GM23338 (cell line): ENCODE measurements around the gene PTK6.

Experiments used
- CREB1 ChIP-seq: fragments of 250-450 bp; sonication (Bioruptor Pico); IDR thresholded peaks from 2 replicates; pipeline ENCODE4 v1.5.0; 2020; ENCODE audit warnings: low read depth, mild to moderate bottlenecking, moderate library complexity
- EZH2 ChIP-seq: fragments of 200-600 bp; sonication (generic); IDR thresholded peaks from one replicate; pipeline ENCODE4 v1.8.0; 2017; ENCODE audit warnings: antibody characterized with exemption, mild to moderate bottlenecking, low read depth; ENCODE audit not compliant: unreplicated experiment
- EZH2phosphoT487 ChIP-seq: fragments of 200-600 bp; sonication (generic); IDR thresholded peaks from one replicate; pipeline ENCODE4 v1.8.1; 2018; ENCODE audit warnings: antibody characterized with exemption; ENCODE audit not compliant: unreplicated experiment
- JUNB ChIP-seq: IDR thresholded peaks from one replicate; pipeline ENCODE4 v1.6.1; 2016; ENCODE audit warnings: antibody characterized with exemption; ENCODE audit not compliant: unreplicated experiment
- NANOG ChIP-seq: IDR thresholded peaks from 2 replicates; pipeline ENCODE4 v1.6.1; 2016; ENCODE audit warnings: antibody characterized with exemption, borderline replicate concordance
- POLR2AphosphoS5 ChIP-seq: IDR thresholded peaks from 2 replicates; pipeline ENCODE4 v1.6.1; 2016; ENCODE audit warnings: antibody characterized with exemption, low read depth
- STAT1 ChIP-seq: IDR thresholded peaks from one replicate; pipeline ENCODE4 v1.6.1; 2016; ENCODE audit warnings: antibody characterized with exemption; ENCODE audit not compliant: unreplicated experiment
- ZNF114 ChIP-seq: fragments of 250-450 bp; sonication (Bioruptor Pico); IDR thresholded peaks from 2 replicates; pipeline ENCODE4 v1.5.0; 2020; ENCODE audit warnings: mild to moderate bottlenecking, moderate library complexity
- ZNF331 ChIP-seq: fragments of 250-450 bp; sonication (Bioruptor Pico); IDR thresholded peaks from 2 replicates; pipeline ENCODE4 v1.5.0; 2020; ENCODE audit warnings: low read depth, mild to moderate bottlenecking, moderate library complexity
- TF ChIP-seq, protein P1 (sequence below), 2 experiments: fragments of 200-600 bp in 1 of 2; sonication (generic) in 1 of 2; conservative IDR thresholded peaks; 2 replicates each; pipeline versions ENCODE4 v1.5.1 to v1.6.1; 2016 to 2017; ENCODE audit warnings: antibody characterized with exemption in 2 of 2, low read depth in 2 of 2, mild to moderate bottlenecking in 2 of 2, moderate library complexity in 1 of 2
- TF ChIP-seq, protein P2 (sequence below): IDR thresholded peaks from one replicate; pipeline ENCODE4 v1.6.1; 2018; ENCODE audit warnings: antibody characterized with exemption; ENCODE audit not compliant: unreplicated experiment
- TF ChIP-seq, protein P3 (sequence below): IDR thresholded peaks from 2 replicates; pipeline ENCODE4 v1.6.1; 2016; ENCODE audit warnings: antibody characterized with exemption
- TF ChIP-seq, protein P4 (sequence below): fragments of 250-450 bp; sonication (Bioruptor Pico); IDR thresholded peaks from 2 replicates; pipeline ENCODE4 v1.5.0; 2020; ENCODE audit warnings: mild to moderate bottlenecking, moderate library complexity

DNA sequence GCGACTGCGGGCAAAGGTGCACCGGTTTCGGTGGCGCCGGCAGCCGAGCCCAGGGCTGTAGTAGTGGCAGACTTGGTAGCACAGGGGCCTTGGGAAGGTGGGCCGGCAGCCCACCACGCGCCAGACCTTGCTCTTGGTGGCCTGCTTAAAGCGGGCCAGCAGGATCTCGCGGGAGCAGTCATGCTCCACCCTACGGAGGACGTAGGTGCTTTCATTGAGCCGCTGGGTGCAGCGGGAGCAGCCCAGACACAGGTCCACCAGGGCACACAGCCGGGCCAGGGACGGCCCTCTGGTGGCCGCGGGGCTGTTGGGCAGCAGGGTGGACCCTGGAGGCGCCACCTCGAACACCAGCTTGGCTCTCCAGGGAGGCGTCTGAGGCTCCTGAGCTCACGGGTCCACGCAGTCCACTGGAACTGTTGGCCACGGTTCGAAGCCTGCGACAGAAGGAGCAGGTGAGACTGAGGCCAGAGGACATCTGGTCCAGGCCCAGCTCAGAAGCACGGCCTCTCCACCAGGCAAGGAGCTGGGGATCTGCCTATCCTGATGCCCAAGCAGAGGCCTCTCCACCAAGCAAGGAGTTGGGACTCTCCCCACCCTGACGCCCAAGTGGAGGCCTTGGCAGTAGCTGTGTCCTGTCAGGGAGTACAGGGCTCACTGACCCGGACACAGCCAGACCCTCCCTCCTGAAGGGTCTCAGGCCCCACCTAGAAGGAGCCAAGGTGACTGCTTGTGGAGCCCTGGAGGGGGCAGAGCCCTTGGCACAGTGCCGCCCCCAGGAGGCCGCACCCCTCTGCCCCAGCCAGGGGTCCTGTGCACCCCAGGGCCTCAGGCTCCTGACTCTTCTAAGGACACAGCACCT, 35.8 kb upstream of the PTK6 start:
- TF ChIP-seq, protein P1, sequence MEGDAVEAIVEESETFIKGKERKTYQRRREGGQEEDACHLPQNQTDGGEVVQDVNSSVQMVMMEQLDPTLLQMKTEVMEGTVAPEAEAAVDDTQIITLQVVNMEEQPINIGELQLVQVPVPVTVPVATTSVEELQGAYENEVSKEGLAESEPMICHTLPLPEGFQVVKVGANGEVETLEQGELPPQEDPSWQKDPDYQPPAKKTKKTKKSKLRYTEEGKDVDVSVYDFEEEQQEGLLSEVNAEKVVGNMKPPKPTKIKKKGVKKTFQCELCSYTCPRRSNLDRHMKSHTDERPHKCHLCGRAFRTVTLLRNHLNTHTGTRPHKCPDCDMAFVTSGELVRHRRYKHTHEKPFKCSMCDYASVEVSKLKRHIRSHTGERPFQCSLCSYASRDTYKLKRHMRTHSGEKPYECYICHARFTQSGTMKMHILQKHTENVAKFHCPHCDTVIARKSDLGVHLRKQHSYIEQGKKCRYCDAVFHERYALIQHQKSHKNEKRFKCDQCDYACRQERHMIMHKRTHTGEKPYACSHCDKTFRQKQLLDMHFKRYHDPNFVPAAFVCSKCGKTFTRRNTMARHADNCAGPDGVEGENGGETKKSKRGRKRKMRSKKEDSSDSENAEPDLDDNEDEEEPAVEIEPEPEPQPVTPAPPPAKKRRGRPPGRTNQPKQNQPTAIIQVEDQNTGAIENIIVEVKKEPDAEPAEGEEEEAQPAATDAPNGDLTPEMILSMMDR (conservative IDR thresholded peaks at IDR 0.05; ENCODE audit: low read depth in 2 of 2) = peak; percentile 17 to 31; a peak in 2 of 4 replicates
- TF ChIP-seq POLR2AphosphoS5 = no peak
- TF ChIP-seq EZH2phosphoT487 = no peak
- TF ChIP-seq CREB1 (CRISPR knock-in tag) = no peak
- no peak for TF ChIP-seq STAT1
- TF ChIP-seq, protein P2, sequence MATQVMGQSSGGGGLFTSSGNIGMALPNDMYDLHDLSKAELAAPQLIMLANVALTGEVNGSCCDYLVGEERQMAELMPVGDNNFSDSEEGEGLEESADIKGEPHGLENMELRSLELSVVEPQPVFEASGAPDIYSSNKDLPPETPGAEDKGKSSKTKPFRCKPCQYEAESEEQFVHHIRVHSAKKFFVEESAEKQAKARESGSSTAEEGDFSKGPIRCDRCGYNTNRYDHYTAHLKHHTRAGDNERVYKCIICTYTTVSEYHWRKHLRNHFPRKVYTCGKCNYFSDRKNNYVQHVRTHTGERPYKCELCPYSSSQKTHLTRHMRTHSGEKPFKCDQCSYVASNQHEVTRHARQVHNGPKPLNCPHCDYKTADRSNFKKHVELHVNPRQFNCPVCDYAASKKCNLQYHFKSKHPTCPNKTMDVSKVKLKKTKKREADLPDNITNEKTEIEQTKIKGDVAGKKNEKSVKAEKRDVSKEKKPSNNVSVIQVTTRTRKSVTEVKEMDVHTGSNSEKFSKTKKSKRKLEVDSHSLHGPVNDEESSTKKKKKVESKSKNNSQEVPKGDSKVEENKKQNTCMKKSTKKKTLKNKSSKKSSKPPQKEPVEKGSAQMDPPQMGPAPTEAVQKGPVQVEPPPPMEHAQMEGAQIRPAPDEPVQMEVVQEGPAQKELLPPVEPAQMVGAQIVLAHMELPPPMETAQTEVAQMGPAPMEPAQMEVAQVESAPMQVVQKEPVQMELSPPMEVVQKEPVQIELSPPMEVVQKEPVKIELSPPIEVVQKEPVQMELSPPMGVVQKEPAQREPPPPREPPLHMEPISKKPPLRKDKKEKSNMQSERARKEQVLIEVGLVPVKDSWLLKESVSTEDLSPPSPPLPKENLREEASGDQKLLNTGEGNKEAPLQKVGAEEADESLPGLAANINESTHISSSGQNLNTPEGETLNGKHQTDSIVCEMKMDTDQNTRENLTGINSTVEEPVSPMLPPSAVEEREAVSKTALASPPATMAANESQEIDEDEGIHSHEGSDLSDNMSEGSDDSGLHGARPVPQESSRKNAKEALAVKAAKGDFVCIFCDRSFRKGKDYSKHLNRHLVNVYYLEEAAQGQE = no peak
- TF ChIP-seq JUNB = no peak
- no peak for TF ChIP-seq EZH2
- TF ChIP-seq, protein P3, sequence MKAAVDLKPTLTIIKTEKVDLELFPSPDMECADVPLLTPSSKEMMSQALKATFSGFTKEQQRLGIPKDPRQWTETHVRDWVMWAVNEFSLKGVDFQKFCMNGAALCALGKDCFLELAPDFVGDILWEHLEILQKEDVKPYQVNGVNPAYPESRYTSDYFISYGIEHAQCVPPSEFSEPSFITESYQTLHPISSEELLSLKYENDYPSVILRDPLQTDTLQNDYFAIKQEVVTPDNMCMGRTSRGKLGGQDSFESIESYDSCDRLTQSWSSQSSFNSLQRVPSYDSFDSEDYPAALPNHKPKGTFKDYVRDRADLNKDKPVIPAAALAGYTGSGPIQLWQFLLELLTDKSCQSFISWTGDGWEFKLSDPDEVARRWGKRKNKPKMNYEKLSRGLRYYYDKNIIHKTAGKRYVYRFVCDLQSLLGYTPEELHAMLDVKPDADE = no peak
- no peak for TF ChIP-seq ZNF331
- TF ChIP-seq ZNF114 (CRISPR knock-in tag) = no peak
- TF ChIP-seq NANOG = no peak
- TF ChIP-seq, protein P4, sequence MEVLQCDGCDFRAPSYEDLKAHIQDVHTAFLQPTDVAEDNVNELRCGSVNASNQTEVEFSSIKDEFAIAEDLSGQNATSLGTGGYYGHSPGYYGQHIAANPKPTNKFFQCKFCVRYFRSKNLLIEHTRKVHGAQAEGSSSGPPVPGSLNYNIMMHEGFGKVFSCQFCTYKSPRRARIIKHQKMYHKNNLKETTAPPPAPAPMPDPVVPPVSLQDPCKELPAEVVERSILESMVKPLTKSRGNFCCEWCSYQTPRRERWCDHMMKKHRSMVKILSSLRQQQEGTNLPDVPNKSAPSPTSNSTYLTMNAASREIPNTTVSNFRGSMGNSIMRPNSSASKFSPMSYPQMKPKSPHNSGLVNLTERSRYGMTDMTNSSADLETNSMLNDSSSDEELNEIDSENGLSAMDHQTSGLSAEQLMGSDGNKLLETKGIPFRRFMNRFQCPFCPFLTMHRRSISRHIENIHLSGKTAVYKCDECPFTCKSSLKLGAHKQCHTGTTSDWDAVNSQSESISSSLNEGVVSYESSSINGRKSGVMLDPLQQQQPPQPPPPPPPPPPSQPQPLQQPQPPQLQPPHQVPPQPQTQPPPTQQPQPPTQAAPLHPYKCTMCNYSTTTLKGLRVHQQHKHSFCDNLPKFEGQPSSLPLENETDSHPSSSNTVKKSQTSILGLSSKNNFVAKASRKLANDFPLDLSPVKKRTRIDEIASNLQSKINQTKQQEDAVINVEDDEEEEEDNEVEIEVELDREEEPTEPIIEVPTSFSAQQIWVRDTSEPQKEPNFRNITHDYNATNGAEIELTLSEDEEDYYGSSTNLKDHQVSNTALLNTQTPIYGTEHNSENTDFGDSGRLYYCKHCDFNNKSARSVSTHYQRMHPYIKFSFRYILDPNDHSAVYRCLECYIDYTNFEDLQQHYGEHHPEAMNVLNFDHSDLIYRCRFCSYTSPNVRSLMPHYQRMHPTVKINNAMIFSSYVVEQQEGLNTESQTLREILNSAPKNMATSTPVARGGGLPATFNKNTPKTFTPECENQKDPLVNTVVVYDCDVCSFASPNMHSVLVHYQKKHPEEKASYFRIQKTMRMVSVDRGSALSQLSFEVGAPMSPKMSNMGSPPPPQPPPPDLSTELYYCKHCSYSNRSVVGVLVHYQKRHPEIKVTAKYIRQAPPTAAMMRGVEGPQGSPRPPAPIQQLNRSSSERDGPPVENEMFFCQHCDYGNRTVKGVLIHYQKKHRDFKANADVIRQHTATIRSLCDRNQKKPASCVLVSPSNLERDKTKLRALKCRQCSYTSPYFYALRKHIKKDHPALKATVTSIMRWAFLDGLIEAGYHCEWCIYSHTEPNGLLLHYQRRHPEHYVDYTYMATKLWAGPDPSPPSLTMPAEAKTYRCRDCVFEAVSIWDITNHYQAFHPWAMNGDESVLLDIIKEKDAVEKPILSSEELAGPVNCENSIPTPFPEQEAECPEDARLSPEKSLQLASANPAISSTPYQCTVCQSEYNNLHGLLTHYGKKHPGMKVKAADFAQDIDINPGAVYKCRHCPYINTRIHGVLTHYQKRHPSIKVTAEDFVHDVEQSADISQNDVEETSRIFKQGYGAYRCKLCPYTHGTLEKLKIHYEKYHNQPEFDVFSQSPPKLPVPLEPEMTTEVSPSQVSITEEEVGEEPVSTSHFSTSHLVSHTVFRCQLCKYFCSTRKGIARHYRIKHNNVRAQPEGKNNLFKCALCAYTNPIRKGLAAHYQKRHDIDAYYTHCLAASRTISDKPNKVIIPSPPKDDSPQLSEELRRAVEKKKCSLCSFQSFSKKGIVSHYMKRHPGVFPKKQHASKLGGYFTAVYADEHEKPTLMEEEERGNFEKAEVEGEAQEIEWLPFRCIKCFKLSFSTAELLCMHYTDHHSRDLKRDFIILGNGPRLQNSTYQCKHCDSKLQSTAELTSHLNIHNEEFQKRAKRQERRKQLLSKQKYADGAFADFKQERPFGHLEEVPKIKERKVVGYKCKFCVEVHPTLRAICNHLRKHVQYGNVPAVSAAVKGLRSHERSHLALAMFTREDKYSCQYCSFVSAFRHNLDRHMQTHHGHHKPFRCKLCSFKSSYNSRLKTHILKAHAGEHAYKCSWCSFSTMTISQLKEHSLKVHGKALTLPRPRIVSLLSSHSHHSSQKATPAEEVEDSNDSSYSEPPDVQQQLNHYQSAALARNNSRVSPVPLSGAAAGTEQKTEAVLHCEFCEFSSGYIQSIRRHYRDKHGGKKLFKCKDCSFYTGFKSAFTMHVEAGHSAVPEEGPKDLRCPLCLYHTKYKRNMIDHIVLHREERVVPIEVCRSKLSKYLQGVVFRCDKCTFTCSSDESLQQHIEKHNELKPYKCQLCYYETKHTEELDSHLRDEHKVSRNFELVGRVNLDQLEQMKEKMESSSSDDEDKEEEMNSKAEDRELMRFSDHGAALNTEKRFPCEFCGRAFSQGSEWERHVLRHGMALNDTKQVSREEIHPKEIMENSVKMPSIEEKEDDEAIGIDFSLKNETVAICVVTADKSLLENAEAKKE (CRISPR knock-in tag) = no peak
